ENCODE data around the gene ATP4B.

ATP4B gene

GRCh38 chr13:113653264-113654174 is 4.5 kb downstream of the ATP4B start:
- Histone ChIP-seq H3K18ac (ENCODE audit: low read length) (peak overlapping the region; percentile 19), H3K9ac (ENCODE audit: low read depth, low read length, poor library complexity) (no peak overlapping the region), H3K27me3 (ENCODE audit: control insufficient read depth in 3 of 3, insufficient read depth in 3 of 3, low read depth in 1 of 3, low read length in 3 of 3) (no peaks in the 10 kb centered on the region), H2AK5ac (ENCODE audit: low read depth, low read length) (no peak overlapping the region), H3K9me3 (replicated peaks in 1 of 2; ENCODE audit: control insufficient read depth in 2 of 2, insufficient read depth in 1 of 2, low read depth in 1 of 2, low read length in 2 of 2) (no peaks in the 10 kb centered on the region), H3K27ac (replicated peaks; ENCODE audit: low read length) (no peak overlapping the region), H2BK15ac (ENCODE audit: low read length) (no peak overlapping the region), H3K4me1 (ENCODE audit: control insufficient read depth in 2 of 2, insufficient read depth in 1 of 2, low read depth in 1 of 2, low read length in 2 of 2) (peaks cover 7 to 8% of the 10 kb centered on the region in 2 donors), H2BK120ac (ENCODE audit: low read depth, low read length) (no peak overlapping the region), H3K4me3 (ENCODE audit: low read length in 2 of 2) (no peak overlapping the region), H2BK5ac (ENCODE audit: low read length) (no peak overlapping the region), H4K8ac (ENCODE audit: low read depth, low read length) (no peak overlapping the region), H3K4ac (ENCODE audit: low read length) (no peak overlapping the region), H4K91ac (ENCODE audit: low read depth, low read length, poor library complexity) (no peak overlapping the region), H3K14ac (ENCODE audit: low read length) (no peak overlapping the region), H3K79me1 (ENCODE audit: low read depth, low read length) (no peaks in the 10 kb centered on the region), H3K36me3 (replicated peaks in 1 of 2; ENCODE audit: control insufficient read depth in 2 of 2, insufficient read depth in 2 of 2, low read length in 2 of 2) (no peaks in the 10 kb centered on the region), H3K4me2 (ENCODE audit: insufficient read depth, low read length, poor library complexity, severe bottlenecking) (no peak overlapping the region), H2AFZ (ENCODE audit: low read length) (peak overlapping the region; percentile 62), H2BK12ac (ENCODE audit: low read length) (no peak overlapping the region), H3K23ac (ENCODE audit: low read depth, low read length, poor library complexity) (no peak overlapping the region)
- no CpG with 5 or more reads among the region's 24 CpGs for WGBS, 2 donors (ENCODE audit: extremely low coverage in 2 of 2, insufficient read length in 2 of 2, insufficient replicate concordance in 1 of 2)
- DNase-seq (ENCODE audit: low spot score): no peak

- peaks cover 7 to 8% of the 10 kb centered on the region in 2 donors for H3K4me1 ChIP-seq (ENCODE audit: control insufficient read depth in 2 of 2, insufficient read depth in 1 of 2, low read depth in 1 of 2, low read length in 2 of 2)
- no peaks in the 10 kb centered on the region for H3K79me1 ChIP-seq (ENCODE audit: low read depth, low read length)
- H4K8ac ChIP-seq (ENCODE audit: low read depth, low read length): no peak overlapping the region
- no peak overlapping the region for H4K91ac ChIP-seq (ENCODE audit: low read depth, low read length, poor library complexity)
- H2AK5ac ChIP-seq (ENCODE audit: low read depth, low read length): peak overlapping the region; percentile 69
- no peak overlapping the region for H2AFZ ChIP-seq (ENCODE audit: low read length)
- H2BK15ac ChIP-seq (ENCODE audit: low read length): no peak overlapping the region
- H3K27ac ChIP-seq (replicated peaks; ENCODE audit: low read length): no peak overlapping the region
- peak overlapping the region; percentile 45 for H2BK5ac ChIP-seq (ENCODE audit: low read length)
- peak overlapping the region; percentile 71 for H3K23ac ChIP-seq (ENCODE audit: low read depth, low read length, poor library complexity)
- H3K4me3 ChIP-seq (ENCODE audit: low read length in 2 of 2): no peak overlapping the region
- H3K27me3 ChIP-seq (ENCODE audit: control insufficient read depth in 3 of 3, insufficient read depth in 3 of 3, low read depth in 1 of 3, low read length in 3 of 3): no peaks in the 10 kb centered on the region
- DNase-seq (ENCODE audit: low spot score): no peak
- WGBS, 2 donors (ENCODE audit: extremely low coverage in 2 of 2, insufficient read length in 2 of 2, insufficient replicate concordance in 1 of 2): no CpG with 5 or more reads among the region's 24 CpGs
- no peak overlapping the region for H2BK12ac ChIP-seq (ENCODE audit: low read length)
- H2BK120ac ChIP-seq (ENCODE audit: low read depth, low read length): no peak overlapping the region
- H3K14ac ChIP-seq (ENCODE audit: low read length): no peak overlapping the region
- peaks cover 0 to 2% of the 10 kb centered on the region in 2 donors for H3K9me3 ChIP-seq (replicated peaks in 1 of 2; ENCODE audit: control insufficient read depth in 2 of 2, insufficient read depth in 1 of 2, low read depth in 1 of 2, low read length in 2 of 2)
- no peak overlapping the region for H3K4ac ChIP-seq (ENCODE audit: low read length)
- H3K9ac ChIP-seq (ENCODE audit: low read depth, low read length, poor library complexity): no peak overlapping the region
- H3K18ac ChIP-seq (ENCODE audit: low read length): peak overlapping the region; percentile 63
- H3K4me2 ChIP-seq (ENCODE audit: insufficient read depth, low read length, poor library complexity, severe bottlenecking): no peak overlapping the region
- H3K36me3 ChIP-seq (replicated peaks in 1 of 2; ENCODE audit: control insufficient read depth in 2 of 2, insufficient read depth in 2 of 2, low read length in 2 of 2): no peaks in the 10 kb centered on the region
Measured at GRCh38 chr13:113652404-113653263, 5.4 kb downstream of the ATP4B start.

GRCh38 chr13:113651511-113652403 is 6.2 kb downstream of the ATP4B start:
- DNase-seq (ENCODE audit: low spot score): no peak
- Histone ChIP-seq H2AFZ (ENCODE audit: low read length) (no peak overlapping the region), H3K4me3 (ENCODE audit: low read length in 2 of 2) (no peak overlapping the region), H3K79me1 (ENCODE audit: low read depth, low read length) (no peaks in the 10 kb centered on the region), H2BK120ac (ENCODE audit: low read depth, low read length) (no peak overlapping the region), H3K4ac (ENCODE audit: low read length) (no peak overlapping the region), H4K8ac (ENCODE audit: low read depth, low read length) (peak overlapping the region; percentile 32), H3K18ac (ENCODE audit: low read length) (peak overlapping the region; percentile 63), H2AK5ac (ENCODE audit: low read depth, low read length) (peak overlapping the region; percentile 69), H3K27ac (replicated peaks; ENCODE audit: low read length) (no peak overlapping the region), H2BK12ac (ENCODE audit: low read length) (peak overlapping the region; percentile 36), H2BK15ac (ENCODE audit: low read length) (peak overlapping the region; percentile 55), H3K14ac (ENCODE audit: low read length) (peak overlapping the region; percentile 47), H2BK5ac (ENCODE audit: low read length) (peak overlapping the region; percentile 45), H3K4me2 (ENCODE audit: insufficient read depth, low read length, poor library complexity, severe bottlenecking) (no peak overlapping the region), H3K9ac (ENCODE audit: low read depth, low read length, poor library complexity) (no peak overlapping the region), H3K4me1 (ENCODE audit: control insufficient read depth in 2 of 2, insufficient read depth in 1 of 2, low read depth in 1 of 2, low read length in 2 of 2) (peaks cover 7 to 8% of the 10 kb centered on the region in 2 donors), H3K9me3 (replicated peaks in 1 of 2; ENCODE audit: control insufficient read depth in 2 of 2, insufficient read depth in 1 of 2, low read depth in 1 of 2, low read length in 2 of 2) (peaks cover 0 to 2% of the 10 kb centered on the region in 2 donors), H3K36me3 (replicated peaks in 1 of 2; ENCODE audit: control insufficient read depth in 2 of 2, insufficient read depth in 2 of 2, low read length in 2 of 2) (no peaks in the 10 kb centered on the region), H3K23ac (ENCODE audit: low read depth, low read length, poor library complexity) (peak overlapping the region; percentile 71), H3K27me3 (ENCODE audit: control insufficient read depth in 3 of 3, insufficient read depth in 3 of 3, low read depth in 1 of 3, low read length in 3 of 3) (no peaks in the 10 kb centered on the region), H4K91ac (ENCODE audit: low read depth, low read length, poor library complexity) (no peak overlapping the region)
- no CpG with 5 or more reads among the region's 37 CpGs for WGBS, 2 donors (ENCODE audit: extremely low coverage in 2 of 2, insufficient read length in 2 of 2, insufficient replicate concordance in 1 of 2)
